HuH-7.5 (cell line): Measurements from ENCODE around the gene FKTN.

Source experiments
- DNase-seq: peaks from one replicate; pipeline ENCODE4 v3.0.0; 2011; ENCODE audit warnings: low spot score

FKTN gene

DNA sequence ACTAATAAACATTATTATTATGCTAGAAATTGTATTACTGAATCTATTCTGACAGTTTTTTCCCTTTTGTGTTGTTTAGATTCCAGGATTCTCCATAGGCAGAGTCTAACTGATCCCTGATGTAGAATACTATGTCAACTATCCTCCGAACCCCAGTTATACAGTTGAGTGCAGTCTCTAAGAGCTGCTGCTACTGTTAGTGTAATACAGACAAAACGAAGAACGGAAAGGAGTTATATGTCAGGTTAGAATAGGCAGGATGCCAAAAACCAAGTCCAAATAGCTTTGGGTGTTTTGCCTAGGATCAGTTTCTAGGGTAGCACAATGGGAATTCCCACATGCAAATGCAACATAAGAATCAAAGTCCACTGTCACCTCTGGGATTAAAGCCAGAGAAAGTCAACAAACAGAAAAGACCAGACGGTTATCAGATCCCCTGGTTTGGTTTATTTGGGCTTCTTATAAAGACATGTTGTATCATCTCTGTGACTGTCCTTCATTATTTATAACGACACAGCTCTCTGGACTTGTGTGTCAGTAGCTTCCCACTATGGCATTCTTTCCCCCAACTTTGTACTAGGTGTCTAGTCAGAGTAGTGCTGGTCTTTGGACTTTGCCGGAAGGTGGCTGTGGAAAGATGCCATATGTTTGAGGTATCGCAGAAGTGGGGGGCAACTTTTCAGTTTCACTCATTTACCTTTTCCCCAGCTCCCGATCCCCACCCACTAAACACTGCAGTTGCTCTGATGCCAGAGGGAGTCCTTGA, 121.5 kb downstream of the FKTN start:
- no peak for DNase-seq

GRCh38 chr9:105681313-105681712, 123.4 kb downstream of the FKTN start:
- DNase-seq, result no peak

DNA sequence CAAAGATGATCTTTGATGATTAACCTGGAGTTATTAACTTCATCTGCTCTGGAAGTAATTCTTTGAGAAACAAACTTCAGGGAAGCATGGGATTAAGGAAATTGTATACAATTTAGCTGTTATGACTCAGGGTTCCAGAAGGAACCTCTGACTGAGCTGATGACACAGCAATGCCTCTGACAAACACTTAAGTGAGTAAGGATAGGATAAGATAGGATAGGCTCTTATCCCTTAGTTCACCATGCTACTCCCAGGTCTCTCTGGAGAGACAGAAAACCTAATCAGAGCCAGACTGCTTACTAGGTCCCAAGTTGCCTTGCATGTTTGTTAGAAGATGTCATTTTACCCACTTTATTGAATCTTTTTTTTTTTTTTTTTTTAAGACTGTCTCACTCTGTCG, 123.8 kb downstream of the FKTN start:
- no peak for DNase-seq

DNA sequence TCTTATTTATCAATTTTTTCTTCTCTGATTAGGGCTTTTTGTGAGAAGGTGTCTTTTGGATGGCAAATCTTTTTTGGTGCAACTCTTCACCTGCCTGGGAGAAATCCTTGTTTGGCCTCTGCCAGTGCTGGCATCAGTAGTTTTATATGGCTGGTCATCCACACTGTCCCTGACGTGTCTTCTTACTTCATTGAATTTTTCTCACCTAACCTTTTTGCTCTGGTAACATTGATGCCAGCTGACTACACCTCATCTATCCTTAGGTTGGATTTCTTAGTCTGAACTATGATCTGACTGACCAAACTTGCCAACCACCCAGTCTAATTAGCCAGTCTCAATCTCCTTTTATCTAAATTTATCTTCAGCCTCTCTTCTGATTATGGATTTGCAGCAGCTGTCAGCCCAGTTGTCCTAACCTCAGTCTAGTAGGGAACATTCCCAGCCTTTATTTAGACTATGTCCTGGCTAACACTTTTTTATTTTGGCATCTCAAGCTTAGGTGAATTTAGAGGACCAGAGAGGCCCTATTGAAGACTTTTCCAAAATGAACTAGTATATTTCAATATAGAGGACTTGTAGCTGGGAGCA, 125.9 kb downstream of the FKTN start:
- no peak for DNase-seq

DNA sequence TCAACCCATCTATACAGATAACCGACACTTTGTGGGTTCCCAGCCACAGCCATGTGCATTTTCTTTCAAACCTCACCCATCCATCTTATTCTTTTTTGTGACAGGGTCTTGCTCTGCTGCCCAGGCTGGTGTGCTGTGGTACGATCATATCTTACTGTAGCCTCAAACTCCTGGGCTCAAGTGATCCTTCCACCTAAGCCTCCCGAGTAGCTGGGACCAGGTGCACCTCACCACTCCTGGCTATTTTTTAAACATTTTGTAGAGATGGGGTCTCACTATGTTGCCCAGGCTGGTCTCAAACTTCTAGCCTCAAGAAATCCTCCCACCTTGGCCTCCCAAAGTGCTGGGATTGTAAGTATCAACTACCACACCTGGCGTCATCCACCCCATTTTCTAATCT, 129.0 kb downstream of the FKTN start:
- DNase-seq, result no peak
